AG09309 (cell line): ENCODE data around the gene PDLIM5.

Experiments
- DNase-seq: peaks from one replicate; pipeline ENCODE4 v3.0.0-alpha.2; 2010; ENCODE audit warnings: low read depth
- H3K4me3 ChIP-seq: 2 replicates; pipeline ENCODE4 v1.5.1; 2011; ENCODE audit warnings: mild to moderate bottlenecking, low read depth, low read length, moderate library complexity; ENCODE audit not compliant: control insufficient read depth
- TF ChIP-seq, protein P1 (sequence below): IDR thresholded peaks from 2 replicates; pipeline ENCODE4 v1.5.1; 2011; ENCODE audit warnings: mild to moderate bottlenecking, low read depth, low read length, inconsistent platforms; ENCODE audit not compliant: insufficient read depth, control insufficient read depth; ENCODE audit errors: missing control alignments

PDLIM5 gene

DNA sequence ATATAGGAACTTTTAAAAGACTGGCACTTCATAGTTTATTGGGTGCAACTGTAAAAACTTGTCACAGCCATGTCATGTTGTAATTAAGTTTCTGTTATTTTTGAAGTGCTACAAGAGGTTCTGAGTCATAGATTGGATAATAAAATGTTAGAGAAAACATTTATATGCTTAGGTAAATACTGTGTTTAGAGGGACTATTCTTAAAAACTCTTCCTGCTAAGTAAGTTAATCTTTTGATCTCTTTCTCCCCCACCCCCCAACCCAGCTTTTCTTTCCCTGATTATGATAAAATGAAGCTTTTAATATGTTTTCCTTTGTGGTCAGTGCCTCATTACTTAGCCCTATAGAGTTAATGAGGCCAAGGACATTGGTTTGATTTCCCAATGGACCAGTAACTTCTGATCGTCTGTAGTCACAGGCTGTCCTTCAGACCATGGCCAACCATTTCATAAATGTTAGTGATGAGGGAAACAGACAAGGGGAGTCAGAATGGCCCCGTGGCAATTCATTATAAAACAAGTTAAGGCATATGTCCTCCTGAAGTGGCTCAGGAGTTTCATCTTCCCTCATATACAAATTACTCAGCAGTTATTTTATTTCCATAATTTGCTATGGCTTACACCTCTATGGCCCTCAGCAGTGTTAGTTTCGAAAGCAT lies 3.9 kb upstream of the PDLIM5 start:
- no peak overlapping the region for H3K4me3 ChIP-seq
- DNase-seq: no peak
- TF ChIP-seq, protein P1, sequence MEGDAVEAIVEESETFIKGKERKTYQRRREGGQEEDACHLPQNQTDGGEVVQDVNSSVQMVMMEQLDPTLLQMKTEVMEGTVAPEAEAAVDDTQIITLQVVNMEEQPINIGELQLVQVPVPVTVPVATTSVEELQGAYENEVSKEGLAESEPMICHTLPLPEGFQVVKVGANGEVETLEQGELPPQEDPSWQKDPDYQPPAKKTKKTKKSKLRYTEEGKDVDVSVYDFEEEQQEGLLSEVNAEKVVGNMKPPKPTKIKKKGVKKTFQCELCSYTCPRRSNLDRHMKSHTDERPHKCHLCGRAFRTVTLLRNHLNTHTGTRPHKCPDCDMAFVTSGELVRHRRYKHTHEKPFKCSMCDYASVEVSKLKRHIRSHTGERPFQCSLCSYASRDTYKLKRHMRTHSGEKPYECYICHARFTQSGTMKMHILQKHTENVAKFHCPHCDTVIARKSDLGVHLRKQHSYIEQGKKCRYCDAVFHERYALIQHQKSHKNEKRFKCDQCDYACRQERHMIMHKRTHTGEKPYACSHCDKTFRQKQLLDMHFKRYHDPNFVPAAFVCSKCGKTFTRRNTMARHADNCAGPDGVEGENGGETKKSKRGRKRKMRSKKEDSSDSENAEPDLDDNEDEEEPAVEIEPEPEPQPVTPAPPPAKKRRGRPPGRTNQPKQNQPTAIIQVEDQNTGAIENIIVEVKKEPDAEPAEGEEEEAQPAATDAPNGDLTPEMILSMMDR: no peak

DNA sequence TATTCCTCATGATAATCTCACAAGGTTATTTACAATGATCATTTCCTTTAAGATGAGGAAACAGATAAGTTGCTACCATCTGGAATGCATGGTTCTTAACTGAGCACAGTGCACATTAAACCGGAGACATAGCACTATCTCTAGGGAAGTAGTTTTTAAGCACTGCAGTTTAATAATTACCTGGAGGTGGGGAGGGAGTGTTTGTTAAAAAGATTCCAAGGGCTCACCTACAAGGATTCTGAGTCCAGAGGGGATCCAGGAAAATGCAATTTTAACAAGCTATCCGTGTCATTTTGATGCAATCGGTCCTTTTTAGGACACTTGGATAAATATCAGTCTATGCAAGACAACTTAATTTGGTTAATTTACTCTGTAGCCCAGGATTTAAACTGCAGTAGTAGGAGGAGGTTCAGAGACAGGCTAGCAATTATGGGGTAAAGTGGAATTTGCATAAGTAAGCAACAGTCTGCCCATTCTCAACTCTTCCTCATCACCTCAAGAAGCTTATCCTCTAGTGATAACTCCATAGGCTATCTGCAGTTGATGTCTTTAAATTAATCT lies 2.8 kb upstream of the PDLIM5 start:
- TF ChIP-seq, protein P1: no peak
- DNase-seq: no peak
- H3K4me3 ChIP-seq: no peak overlapping the region

DNA sequence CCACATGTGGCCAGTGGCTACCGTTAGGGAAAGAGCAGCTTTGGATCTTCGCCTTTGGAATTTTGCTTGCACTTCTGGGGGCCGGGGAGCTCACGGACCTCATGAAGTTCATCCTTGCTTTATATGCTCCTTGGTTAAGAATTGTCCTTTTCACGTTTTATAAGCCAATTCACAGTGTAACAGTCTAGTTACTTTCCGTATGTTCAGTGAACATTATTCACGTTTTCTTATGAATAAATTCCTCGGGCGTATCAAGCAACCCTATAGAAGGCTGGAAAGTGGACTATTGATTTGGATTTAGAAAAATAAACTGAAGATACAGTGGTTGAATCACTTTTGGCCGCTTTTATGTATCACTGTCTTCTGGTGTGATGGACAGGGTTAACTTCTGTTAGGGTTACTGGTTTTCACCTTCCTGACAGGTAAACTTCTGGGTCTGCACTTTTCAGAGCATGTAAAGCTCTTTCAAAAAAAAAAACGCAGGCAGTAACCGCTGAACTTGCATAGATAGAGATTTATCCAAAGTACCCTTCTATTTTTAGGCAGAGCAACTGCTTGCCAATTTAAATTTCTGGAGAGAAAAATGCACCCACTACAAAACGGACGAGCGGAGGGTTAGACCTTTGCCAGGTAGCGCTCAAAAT lies 569 bp upstream of the PDLIM5 start:
- TF ChIP-seq, protein P1: no peak

DNA sequence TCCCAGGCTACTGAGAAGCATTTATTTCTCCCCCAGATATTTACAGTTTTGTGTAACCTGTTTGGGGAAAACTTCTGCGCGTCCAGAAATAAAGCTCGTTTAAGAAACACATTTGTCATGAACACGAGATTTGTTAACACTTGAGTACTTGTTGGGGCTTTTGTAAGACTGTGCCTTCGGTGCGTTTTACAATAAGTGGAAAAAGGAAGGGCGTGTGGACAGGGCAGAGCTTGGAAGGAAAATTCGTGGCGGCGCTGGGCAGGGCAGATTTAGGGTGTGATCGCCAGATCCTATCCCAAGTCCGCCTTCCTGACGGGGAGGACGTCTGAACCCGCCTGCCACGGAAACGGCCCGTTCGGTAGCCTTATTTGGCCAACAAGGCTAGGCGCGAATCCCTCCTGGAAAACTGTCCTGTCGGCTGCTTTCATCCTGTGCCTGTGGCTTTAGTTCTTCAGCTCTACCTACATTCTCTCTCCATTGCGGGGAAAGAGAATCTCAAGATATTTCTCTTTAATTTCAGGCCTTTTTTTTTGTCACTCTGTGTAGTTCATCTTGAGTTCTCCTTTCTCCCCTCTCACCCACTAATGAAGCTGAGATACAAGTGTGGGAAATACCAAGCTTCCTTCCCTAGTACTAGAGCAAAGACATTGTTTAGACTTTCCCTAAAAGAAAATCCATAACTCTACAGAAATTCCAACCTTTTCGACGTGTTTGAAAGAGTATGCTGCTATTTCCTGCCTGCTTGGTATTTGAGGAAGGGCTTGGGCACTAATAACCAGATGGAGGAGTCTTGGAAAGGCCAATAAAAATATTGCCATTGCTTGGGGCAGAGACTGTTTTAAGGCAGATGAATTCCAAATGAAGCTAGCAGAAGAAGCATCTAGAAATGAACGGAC lies 982 bp downstream of the PDLIM5 start:
- TF ChIP-seq, protein P1: no peak
- peak overlapping the region; percentile 69 for H3K4me3 ChIP-seq
- peak; percentile 41 for DNase-seq

More for the DNA sequence above, 569 bp upstream of the PDLIM5 start:
- no peak for DNase-seq
- H3K4me3 ChIP-seq: peak overlapping the region; percentile 69

DNA sequence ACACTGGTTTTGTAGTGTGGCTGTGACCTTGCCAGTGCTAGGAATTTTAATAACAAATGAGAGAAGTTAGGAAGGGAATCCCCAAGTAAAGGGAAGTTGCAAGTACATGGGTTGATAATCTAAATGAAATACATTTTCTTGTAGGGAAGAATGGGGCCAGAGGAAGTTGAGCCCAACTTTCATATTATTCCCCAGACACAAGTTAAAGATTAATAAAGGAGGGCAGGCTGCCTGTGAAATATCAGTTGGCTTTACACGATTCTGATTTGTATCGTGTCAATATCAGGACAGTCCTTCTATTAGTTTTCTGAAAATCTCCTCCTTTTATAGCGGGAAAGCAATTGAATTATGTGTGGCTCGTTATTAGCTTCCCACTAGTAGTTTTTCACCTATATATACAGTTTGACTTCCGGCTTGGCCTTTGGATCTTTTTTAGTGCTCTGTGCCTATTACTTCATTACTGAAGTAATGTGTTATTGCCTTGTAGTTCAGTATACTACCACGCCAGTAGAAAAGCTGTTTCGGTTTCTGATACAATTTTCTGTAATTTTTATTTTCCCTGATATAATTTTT lies 1.7 kb downstream of the PDLIM5 start:
- TF ChIP-seq, protein P1: no peak
- no peak for DNase-seq
- peak overlapping the region; percentile 69 for H3K4me3 ChIP-seq

DNA sequence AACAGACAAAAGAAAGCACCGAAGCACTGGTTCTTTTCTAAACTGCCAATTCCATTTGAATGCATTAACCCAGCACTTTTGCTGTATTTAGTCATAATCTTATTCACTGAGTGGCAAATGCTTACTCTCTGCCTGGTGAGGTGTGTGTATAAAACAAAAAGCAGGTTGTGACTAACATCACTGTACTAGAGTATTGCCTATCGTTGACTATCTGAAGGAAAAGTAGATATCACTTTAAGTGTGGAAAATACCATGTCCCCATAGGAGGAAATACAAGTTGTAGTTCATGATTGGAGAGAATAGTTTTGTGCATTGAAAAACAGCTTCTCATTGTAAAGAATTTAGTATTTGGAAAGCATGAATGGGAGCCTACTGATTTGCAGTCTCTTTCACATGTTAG lies 2.7 kb downstream of the PDLIM5 start:
- DNase-seq: no peak
- TF ChIP-seq, protein P1: no peak
- peak overlapping the region; percentile 13 for H3K4me3 ChIP-seq
